Suppressor macrophage (primary cell): ENCODE data around the gene GPAM.
"Not testable (repeated sequence)": the region's sequence is repeated elsewhere in the genome, so short reads cannot be mapped to it uniquely, and the experiment has no call there.

Experiments used
- DNase-seq, 4 experiments: peaks; one replicate each; pipeline ENCODE4 v3.0.0-alpha.2; 2020 to 2022

Gene GPAM

DNA sequence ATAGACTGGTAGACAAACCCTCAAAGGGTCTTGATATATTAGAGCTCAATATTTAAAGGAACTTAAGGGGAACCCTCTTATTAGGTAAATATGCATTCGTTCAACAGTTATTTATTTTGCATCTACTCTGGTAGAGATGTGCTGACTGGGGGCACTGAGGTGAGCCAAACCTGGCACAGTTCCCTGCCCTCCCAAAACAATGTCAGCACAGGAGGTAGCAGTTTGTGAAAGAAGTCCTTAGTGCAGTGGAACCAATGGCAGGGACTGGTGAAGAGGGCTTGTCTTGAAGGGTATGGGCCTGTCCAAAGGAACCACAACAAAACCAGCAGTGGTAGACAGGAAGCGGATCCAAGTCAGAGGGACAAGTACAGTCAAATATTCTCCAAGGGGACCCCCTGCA is 32.6 kb upstream of the GPAM start:
- DNase-seq: no peak

GRCh38 chr10:112215342-112215774 is 31.8 kb upstream of the GPAM start:
- no peak for DNase-seq

GRCh38 chr10:112214298-112214926 is 30.8 kb upstream of the GPAM start:
- no peak for DNase-seq

DNA sequence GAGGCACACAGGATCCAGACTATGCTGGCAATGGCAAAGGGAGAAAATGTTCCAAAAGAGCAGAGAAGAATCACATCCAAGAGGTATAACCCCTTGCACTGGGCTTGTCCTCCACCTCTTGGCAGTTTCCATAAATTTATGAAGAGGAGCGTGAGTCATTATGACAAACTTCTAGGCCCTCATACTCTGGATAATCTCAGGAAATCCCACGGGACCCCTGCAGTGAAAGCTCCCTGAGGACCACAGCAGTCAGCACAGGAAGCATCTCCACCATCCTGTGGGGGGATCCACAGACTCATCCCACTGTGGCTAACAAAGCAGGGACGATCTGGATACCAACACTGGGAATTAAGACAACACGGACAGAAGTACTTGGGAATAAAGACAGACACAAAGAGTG is 30.3 kb upstream of the GPAM start:
- no peak for DNase-seq

- no peak for DNase-seq
Observed at GRCh38 chr10:112213098-112213823, 29.7 kb upstream of the GPAM start.

DNA sequence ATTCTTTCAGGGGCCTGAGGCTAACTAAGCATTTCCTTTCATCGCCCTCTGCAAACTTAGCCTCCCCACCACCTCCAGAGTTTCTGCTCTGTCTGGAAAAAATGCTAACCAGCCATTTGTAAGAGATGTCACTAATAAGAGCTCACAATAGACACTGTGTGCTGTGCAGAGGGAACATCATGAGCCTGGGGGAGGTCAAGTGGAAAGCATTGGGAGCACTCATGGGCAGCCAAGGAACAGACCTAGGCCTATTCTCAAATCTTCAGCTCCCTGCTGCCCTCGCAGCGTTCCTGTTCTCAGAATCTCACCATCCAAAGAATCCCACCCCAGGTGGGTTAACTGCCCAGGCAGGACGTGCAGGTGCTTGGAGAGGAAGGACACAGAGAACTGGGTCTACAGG is 27.1 kb upstream of the GPAM start:
- DNase-seq: no peak

DNA sequence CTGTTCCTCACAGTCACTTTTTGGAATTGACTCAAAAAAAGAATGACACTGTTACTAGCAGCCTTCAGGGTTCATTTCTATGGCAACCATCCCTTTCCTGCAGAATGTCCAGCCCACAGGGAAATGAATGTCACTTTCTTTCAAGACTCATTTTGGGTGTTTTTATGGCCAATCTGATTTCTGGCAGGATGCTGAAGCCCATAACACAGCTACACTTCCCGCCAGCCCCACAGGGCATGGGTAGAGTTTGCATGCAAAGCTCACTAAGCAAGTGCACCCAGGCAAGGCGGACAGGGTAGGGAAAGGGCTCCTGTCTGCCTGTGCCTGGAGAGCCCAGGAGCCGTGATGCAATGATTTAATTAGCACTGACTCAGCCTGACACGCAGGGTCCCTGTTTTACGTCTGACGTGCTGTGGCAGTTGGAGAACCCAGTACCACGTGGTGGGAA is 26.1 kb upstream of the GPAM start:
- no peak for DNase-seq

GRCh38 chr10:112208997-112209396 is 25.4 kb upstream of the GPAM start:
- no peak for DNase-seq

DNA sequence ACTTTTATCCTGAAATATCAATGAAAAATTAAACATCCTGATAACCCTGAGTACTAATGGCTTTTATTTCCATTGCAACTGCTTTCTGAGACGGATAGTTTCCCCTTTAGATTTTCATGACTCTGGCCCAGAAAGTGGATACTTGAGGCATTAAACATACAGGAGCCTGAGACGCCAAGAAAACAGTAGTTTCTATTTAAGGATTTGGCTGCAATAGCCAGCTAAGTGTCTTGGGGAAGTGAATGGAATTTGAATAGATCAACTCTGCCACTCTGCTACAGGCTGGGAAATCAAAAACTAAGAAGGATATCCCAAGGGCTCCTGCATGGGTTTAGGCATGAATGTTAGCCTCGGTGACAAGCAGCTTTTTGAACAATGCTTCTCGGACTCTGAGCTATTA is 24.7 kb upstream of the GPAM start:
- DNase-seq: no peak

- peak in 2 of 4 experiments; percentile 5 to 34 for DNase-seq
Observed at GRCh38 chr10:112203328-112204076, 19.9 kb upstream of the GPAM start.

DNA sequence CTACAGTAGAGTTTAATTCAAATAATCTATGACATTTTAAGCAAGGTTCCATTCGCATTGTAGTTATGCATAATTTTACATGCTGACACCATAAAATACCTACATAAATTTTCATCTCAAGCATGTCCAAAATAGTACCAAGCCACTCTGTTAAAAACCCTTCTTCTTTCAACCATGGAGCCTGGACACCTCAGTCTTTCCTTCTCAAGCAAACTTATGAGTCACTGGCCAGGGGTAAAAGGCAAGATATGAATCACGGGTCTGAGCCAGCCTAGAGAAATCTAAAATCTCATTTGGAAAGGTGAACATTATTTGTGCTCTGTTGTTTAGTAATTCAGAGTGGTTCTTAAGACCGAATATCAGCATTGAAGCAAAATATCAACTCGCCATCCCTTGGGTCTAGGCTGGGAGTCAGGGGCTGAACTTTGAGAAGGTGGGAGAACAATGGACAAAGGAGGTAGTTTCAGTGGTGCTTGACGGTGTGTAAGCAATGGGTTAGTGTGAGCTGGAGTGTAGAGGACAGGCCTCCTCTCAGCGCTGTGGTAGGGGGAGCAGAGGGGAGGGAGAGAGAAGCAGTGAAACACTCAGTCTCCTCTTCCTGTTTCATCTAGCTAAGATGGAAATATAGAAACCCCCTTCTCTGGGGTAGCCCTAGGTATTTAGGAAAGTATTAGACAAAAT is 19.1 kb upstream of the GPAM start:
- DNase-seq: no peak

DNA sequence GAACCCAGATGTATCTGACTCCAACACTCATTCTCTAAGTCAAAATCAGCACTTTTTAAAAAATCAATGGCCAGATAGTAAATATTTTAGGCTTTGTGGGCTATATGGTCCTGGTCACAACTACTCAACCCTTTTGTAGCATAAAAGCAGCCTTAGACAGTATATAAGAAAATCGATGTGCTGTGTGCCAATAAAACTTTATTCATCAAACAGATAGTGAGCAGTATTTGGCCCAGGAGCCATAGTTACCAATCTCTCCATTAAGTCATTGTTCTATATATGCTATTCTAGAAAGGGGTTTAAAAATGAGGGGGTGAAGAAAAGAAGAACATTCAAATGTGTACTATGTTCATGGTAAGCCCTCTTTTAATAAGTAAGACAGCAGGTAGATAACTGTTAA is 18.5 kb upstream of the GPAM start:
- DNase-seq: no peak

GRCh38 chr10:112201334-112201733 is 17.8 kb upstream of the GPAM start:
- no peak for DNase-seq

- DNase-seq: not testable (repeated sequence)
Observed at GRCh38 chr10:112200259-112200658, 16.7 kb upstream of the GPAM start.

- not testable (repeated sequence) for DNase-seq
Observed at GRCh38 chr10:112197662-112198061, 14.1 kb upstream of the GPAM start.

DNA sequence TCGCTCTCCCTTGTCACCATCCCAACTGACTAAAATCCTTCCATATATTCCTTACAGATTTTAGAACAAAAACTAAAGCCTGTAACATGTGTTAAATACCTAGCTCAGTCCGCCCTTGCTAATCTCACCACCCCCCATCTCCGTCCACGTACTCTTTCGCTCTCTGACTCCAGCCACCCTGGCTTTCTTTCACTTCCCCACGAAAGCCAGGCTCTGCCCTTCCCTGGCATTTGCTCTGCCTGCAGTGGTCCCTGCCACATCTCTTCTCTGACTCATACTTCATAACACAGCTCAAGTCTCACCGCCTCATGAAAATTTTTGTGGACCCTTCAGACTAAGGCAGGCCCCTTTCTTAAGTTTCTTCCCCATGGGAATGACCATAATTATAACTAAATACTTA is 11.7 kb upstream of the GPAM start:
- DNase-seq: no peak

DNA sequence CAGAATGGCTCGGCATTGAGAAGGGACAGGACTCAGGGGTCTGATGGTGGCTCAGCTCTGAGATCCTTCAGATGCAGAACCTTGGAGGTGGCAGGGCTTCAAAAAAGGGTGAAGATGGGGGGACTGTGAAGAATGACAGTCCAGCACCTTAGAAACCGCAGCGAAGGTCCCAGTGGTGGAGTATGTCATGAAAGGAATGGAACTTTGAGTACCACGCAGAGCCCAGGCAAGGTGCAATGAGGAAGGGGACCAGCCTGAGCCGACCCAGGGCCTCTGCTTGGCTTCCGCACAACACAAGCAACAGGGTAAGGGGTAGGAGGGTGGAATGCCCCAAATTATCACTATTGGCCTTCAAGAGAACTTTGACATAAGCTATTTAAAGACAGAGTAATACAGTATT is 8.2 kb upstream of the GPAM start:
- DNase-seq: no peak

- DNase-seq: no peak
Observed at GRCh38 chr10:112191041-112191590, 7.6 kb upstream of the GPAM start.

DNA sequence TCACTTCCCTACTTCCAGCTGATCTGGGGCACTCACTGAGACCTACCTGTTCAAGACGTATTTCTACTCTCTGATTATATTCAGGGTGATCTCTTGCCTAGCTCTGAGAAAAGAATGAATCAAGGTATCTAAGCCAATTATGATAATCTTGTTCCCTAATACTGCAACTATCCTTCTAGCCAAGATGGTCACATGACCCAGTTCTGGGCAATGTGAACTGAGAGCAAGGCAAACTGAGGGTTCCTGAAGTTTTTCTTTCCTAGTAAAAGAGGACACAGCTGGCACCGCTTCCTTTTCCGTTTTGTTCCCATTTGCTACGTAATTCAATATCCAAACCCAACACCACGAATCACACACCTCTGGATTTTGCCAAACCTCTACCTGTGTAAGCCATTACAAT is 5.9 kb upstream of the GPAM start:
- no peak for DNase-seq

DNA sequence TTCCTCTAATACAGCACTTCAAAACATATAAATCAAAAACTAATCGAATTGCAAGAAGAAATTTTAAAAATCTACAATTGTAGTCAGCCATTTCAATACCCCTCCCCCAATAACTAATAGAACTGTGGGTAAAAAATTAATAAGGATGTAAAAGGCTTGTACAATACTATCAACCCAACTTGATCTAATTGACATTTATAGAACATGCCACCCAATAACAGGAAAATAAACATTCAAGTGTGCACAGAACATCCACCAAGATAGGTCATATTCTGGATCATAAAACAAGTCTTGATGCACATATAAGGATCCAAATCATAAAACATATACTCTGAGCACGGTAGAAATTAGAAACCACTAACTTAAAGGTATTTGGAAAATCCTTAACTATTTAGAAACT is 4.0 kb upstream of the GPAM start:
- DNase-seq: no peak

DNA sequence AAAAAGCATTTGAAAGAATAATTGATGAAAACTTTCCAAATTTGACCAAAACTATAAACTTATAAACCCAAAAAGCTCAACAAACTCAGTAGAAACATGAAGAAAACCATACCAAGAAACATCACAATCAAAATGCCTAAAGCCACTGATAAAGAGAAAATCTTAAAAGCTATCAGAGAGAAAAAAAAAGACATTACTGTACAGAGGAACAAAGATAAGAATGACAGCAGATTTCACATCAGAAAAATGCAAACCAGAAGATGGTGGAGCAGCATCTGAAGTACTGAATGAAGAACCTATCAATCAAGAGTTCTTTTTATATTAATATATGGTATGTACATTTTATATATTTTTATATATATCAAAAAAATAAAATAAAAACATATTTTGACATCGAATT is 2.4 kb upstream of the GPAM start:
- DNase-seq: no peak

- no peak for DNase-seq
Observed at GRCh38 chr10:112184379-112184778, 814 bp upstream of the GPAM start.

DNA sequence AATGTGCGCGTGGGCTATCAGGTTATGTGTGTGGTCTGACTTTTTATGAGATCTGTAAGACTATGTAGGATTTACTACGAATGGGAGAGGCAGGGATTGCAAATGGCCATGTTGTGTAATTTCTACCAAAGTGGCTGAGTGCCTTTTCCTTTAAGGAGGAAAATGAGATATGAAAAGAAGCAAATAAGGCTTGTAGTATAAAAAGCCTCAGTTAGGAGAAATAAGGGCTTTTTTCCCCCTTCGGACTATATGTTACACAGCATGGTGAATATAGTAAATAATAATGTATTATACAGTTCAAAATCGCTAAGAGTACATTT is 447 bp upstream of the GPAM start:
- DNase-seq: no peak
